ENCODE measurements around the gene PSMC5. TPM values are rescaled to one million over a fixed set of nuclear protein-coding genes. Genes with fewer than 3 reads are reported as not detected.

Gene PSMC5
- total and polyA plus RNA-seq, 8 donors, result 36.5 to 154 (median 55.1) TPM

- 89 to 95% methylated on average over 3 of the region's 3 CpGs for WGBS, 2 donors
- no peaks in the 10 kb centered on the region for H3K9me3 ChIP-seq
- no peak overlapping the region for H3K27ac ChIP-seq
- no peak for FAIRE-seq
- H3K27me3 ChIP-seq, result no peaks in the 10 kb centered on the region
- peaks cover 10 to 97% (median 35%) of the 10 kb centered on the region in 3 donors for H3K36me3 ChIP-seq
- intact Hi-C loops (cut with DNase I), result no loop called here
- no peak for TF ChIP-seq CTCF (IDR thresholded peaks at IDR 0.05)
- no peak overlapping the region for H3K4me3 ChIP-seq
- H3K4me1 ChIP-seq, result no peaks in the 10 kb centered on the region
- no peak for ATAC-seq
- no peak for DNase-seq
Observed at GRCh38 chr17:63798572-63799106, 28.6 kb upstream of the PSMC5 start.

GRCh38 chr17:63800783-63801182, 26.4 kb upstream of the PSMC5 start:
- no peak for FAIRE-seq
- H3K9me3 ChIP-seq, result no peaks in the 10 kb centered on the region
- no peak overlapping the region for H3K4me3 ChIP-seq
- no peaks in the 10 kb centered on the region for H3K27me3 ChIP-seq
- peaks cover 6 to 96% (median 31%) of the 10 kb centered on the region in 3 donors for H3K36me3 ChIP-seq
- no peaks in the 10 kb centered on the region for H3K4me1 ChIP-seq
- no peak for TF ChIP-seq CTCF (IDR thresholded peaks at IDR 0.05)
- ATAC-seq, result no peak
- H3K27ac ChIP-seq, result no peak overlapping the region
- no peak for DNase-seq
- intact Hi-C loops (cut with DNase I), result no loop called here
- 93 to 96% methylated on average over 1 of the region's 1 CpG for WGBS, 2 donors

- Histone ChIP-seq H3K36me3 (peaks cover 9 to 95% (median 55%) of the 10 kb centered on the region in 3 donors), H3K4me1 (no peaks in the 10 kb centered on the region), H3K9me3 (no peaks in the 10 kb centered on the region), H3K4me3 (no peak overlapping the region), H3K27ac (no peak overlapping the region), H3K27me3 (no peaks in the 10 kb centered on the region)
- TF ChIP-seq CTCF (IDR thresholded peaks at IDR 0.05), result no peak
- 88 to 90% methylated on average over 1 of the region's 1 CpG for WGBS, 2 donors
- intact Hi-C loops (cut with DNase I), result no loop called here
- FAIRE-seq (no peak), DNase-seq (no peak), ATAC-seq (no peak)
Observed at GRCh38 chr17:63804328-63804727, 22.9 kb upstream of the PSMC5 start.

- Histone ChIP-seq H3K27me3 (no peaks in the 10 kb centered on the region), H3K4me1 (no peaks in the 10 kb centered on the region), H3K27ac (no peak overlapping the region), H3K4me3 (no peak overlapping the region), H3K36me3 (peaks cover 6 to 95% (median 63%) of the 10 kb centered on the region in 3 donors), H3K9me3 (no peaks in the 10 kb centered on the region)
- intact Hi-C loops (cut with DNase I), result no loop called here
- no peak for DNase-seq
- TF ChIP-seq CTCF (IDR thresholded peaks at IDR 0.05), result no peak
- no peak for ATAC-seq
- FAIRE-seq, result no peak
- 32 to 38% methylated on average over 2 of the region's 2 CpGs for WGBS, 2 donors
Observed at GRCh38 chr17:63805591-63805990, 21.6 kb upstream of the PSMC5 start.

- DNase-seq, result no peak
Observed at GRCh38 chr17:63809970-63810369, 17.3 kb upstream of the PSMC5 start.

More at GRCh38 chr17:63809970-63810369, 17.3 kb upstream of the PSMC5 start:
- H3K4me3 ChIP-seq, result no peak overlapping the region
- H3K4me1 ChIP-seq, result no peaks in the 10 kb centered on the region
- no peaks in the 10 kb centered on the region for H3K9me3 ChIP-seq
- H3K27ac ChIP-seq, result no peak overlapping the region
- ATAC-seq (no peak), FAIRE-seq (no peak)
- 94 to 96% methylated on average over 9 of the region's 9 CpGs for WGBS, 2 donors
- no peaks in the 10 kb centered on the region for H3K27me3 ChIP-seq
- H3K36me3 ChIP-seq, result peaks cover 5 to 99% (median 82%) of the 10 kb centered on the region in 3 donors
- intact Hi-C loops (cut with DNase I), result no loop called here
- no peak for TF ChIP-seq CTCF (IDR thresholded peaks at IDR 0.05)
